Neural cell (in vitro differentiated cells): Measurements from ENCODE around the gene PLEKHA1. TPM values are rescaled to one million over a fixed set of nuclear protein-coding genes. Genes with fewer than 3 reads are reported as not detected.

ENCODE experiments used
- H2AFZ ChIP-seq: fragments of 200-600, 300-800 bp; sonication (generic), shearing (Covaris generic); 2 replicates; pipeline ENCODE4 v1.6.0; 2014; ENCODE audit warnings: low read depth, mild to moderate bottlenecking, antibody characterized with exemption, low read length, moderate library complexity
- H3F3A ChIP-seq: fragments of 200-600 bp; shearing (Covaris generic); 2 replicates; pipeline ENCODE4 v1.6.1; 2016; ENCODE audit warnings: mild to moderate bottlenecking, moderate library complexity, mixed read lengths, antibody characterized with exemption, low read length; ENCODE audit not compliant: insufficient read depth, poor library complexity, severe bottlenecking
- H3K27ac ChIP-seq: fragments of 200-600, 300-800 bp; sonication (generic), shearing (Covaris generic); 2 replicates; pipeline ENCODE4 v1.5.1; 2014; ENCODE audit warnings: mild to moderate bottlenecking, low read length, moderate library complexity
- H3K27me3 ChIP-seq: fragments of 300-800, 200-600 bp; sonication (generic), shearing (Covaris generic); 2 replicates; pipeline ENCODE4 v1.6.0; 2014; ENCODE audit warnings: mild to moderate bottlenecking, low read depth, low read length, moderate library complexity; ENCODE audit not compliant: insufficient read depth
- H3K36me3 ChIP-seq: fragments of 300-800, 200-600 bp; sonication (generic), shearing (Covaris generic); 2 replicates; pipeline ENCODE4 v1.5.1; 2014; ENCODE audit warnings: mild to moderate bottlenecking, antibody characterized with exemption, low read length, moderate library complexity; ENCODE audit not compliant: insufficient read depth
- H3K4me2 ChIP-seq: fragments of 300-800, 200-600 bp; sonication (generic), shearing (Covaris generic); 2 replicates; pipeline ENCODE4 v1.6.0; 2014; ENCODE audit warnings: mild to moderate bottlenecking, low read length
- H3K4me3 ChIP-seq: fragments of 300-800, 200-600 bp; sonication (generic), shearing (Covaris generic); 2 replicates; pipeline ENCODE4 v1.5.1; 2014; ENCODE audit warnings: mild to moderate bottlenecking, low read length, moderate library complexity
- H3K79me2 ChIP-seq: fragments of 200-600 bp; shearing (Covaris generic); replicated peaks from 2 replicates; pipeline ENCODE4 v1.6.0; 2014; ENCODE audit warnings: mild to moderate bottlenecking, low read length, moderate library complexity; ENCODE audit not compliant: insufficient read depth
- H3K9ac ChIP-seq: fragments of 300-800, 200-600 bp; sonication (generic), shearing (Covaris generic); 2 replicates; pipeline ENCODE4 v1.6.1; 2016; ENCODE audit warnings: mild to moderate bottlenecking, low read length, mixed read lengths
- H3K9me2 ChIP-seq: fragments of 200-600 bp; shearing (Covaris generic); 2 replicates; pipeline ENCODE4 v1.6.1; 2016; ENCODE audit warnings: mild to moderate bottlenecking, low read length, mixed read lengths; ENCODE audit not compliant: insufficient read depth
- H3K9me3 ChIP-seq: fragments of 200-600, 300-800 bp; sonication (generic), shearing (Covaris generic); 2 replicates; pipeline ENCODE4 v1.6.1; 2016; ENCODE audit warnings: mild to moderate bottlenecking, mixed run types, low read length, moderate library complexity, mixed read lengths
- H4K20me1 ChIP-seq: fragments of 200-600 bp; shearing (Covaris generic); 2 replicates; pipeline ENCODE4 v1.6.1; 2016; ENCODE audit warnings: mild to moderate bottlenecking, mixed run types; ENCODE audit not compliant: insufficient read depth
- EP300 ChIP-seq: fragments of 450-650 bp; conservative IDR thresholded peaks from 2 replicates; pipeline ENCODE4 v1.6.1; 2014; ENCODE audit warnings: antibody characterized with exemption, mild to moderate bottlenecking, moderate library complexity; ENCODE audit not compliant: poor library complexity, severe bottlenecking
- EZH2 ChIP-seq: fragments of 200-600, 300-800 bp; shearing (Covaris generic), sonication (generic); IDR thresholded peaks from 2 replicates; pipeline ENCODE4 v1.6.1; 2014; ENCODE audit warnings: antibody characterized with exemption, low read length, borderline replicate concordance, mild to moderate bottlenecking; ENCODE audit not compliant: insufficient read depth, poor library complexity, severe bottlenecking
- MXI1 ChIP-seq: fragments of 450-650 bp; conservative IDR thresholded peaks from 2 replicates; pipeline ENCODE4 v1.6.1; 2014; ENCODE audit warnings: antibody characterized with exemption, mild to moderate bottlenecking; ENCODE audit not compliant: poor library complexity, severe bottlenecking
- POLR2AphosphoS5 ChIP-seq: IDR thresholded peaks from 2 replicates; pipeline ENCODE4 v1.6.1; 2012
- RAD21 ChIP-seq: fragments of 450-650 bp; conservative IDR thresholded peaks from 2 replicates; pipeline ENCODE4 v1.6.1; 2014; ENCODE audit warnings: antibody characterized with exemption, mild to moderate bottlenecking, moderate library complexity
- SMC3 ChIP-seq: fragments of 450-650 bp; conservative IDR thresholded peaks from 2 replicates; pipeline ENCODE4 v1.6.1; 2014; ENCODE audit warnings: antibody characterized with exemption, mild to moderate bottlenecking, moderate library complexity; ENCODE audit not compliant: poor library complexity
- TAF1 ChIP-seq: IDR thresholded peaks from 2 replicates; pipeline ENCODE4 v1.6.1; 2012; ENCODE audit warnings: low read depth
- polyA plus RNA-seq: library from polyadenylated mRNA; depleted of rRNA; stranded (reverse); fragments of >200 nt; gene quantifications from 2 replicates; pipeline ENCODE4 v1.2.3, GENCODE V29; 2014
- TF ChIP-seq, protein P1 (sequence below): fragments of 450-650 bp; IDR thresholded peaks from 2 replicates; pipeline ENCODE4 v1.5.1; 2014; ENCODE audit warnings: antibody characterized with exemption, mild to moderate bottlenecking, moderate library complexity; ENCODE audit not compliant: poor library complexity, severe bottlenecking
- TF ChIP-seq, protein P2 (sequence below): IDR thresholded peaks from 2 replicates; pipeline ENCODE4 v1.6.1; 2012; ENCODE audit warnings: borderline replicate concordance

PLEKHA1 gene
- polyA plus RNA-seq, 1 donor from 2014 or later: 91.9 TPM

DNA sequence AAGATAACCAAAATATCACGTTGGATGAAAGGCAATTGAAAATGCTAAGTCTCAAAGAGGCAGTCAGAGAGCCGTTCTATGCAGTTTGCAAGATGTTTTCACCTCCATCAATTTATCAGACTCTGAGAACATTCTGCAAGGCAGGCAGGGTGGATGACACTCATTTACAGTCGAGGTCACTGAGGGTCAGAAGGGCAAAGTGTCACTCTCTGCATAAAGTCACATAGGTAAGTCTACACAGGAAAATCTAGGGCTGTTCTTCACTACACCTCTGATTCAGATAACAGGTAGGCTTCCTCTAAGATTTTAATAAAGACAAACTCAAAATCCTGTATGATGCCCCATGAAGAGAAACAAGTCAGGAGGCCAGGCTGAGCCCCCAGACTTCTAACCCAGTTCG is 1.4 kb upstream of the PLEKHA1 start:
- Histone ChIP-seq H3K4me3 (no peak overlapping the region), H2AFZ (no peak overlapping the region), H3K79me2 (peaks cover 13% of the 10 kb centered on the region), H3K9ac (no peak overlapping the region), H3K9me3 (no peaks in the 10 kb centered on the region), H4K20me1 (no peaks in the 10 kb centered on the region), H3K9me2 (no peaks in the 10 kb centered on the region), H3K27me3 (no peaks in the 10 kb centered on the region), H3K27ac (no peak overlapping the region), H3K4me2 (no peak overlapping the region), H3F3A (no peaks in the 10 kb centered on the region), H3K36me3 (no peaks in the 10 kb centered on the region)
- TF ChIP-seq TAF1: no peak
- no peak for TF ChIP-seq MXI1
- TF ChIP-seq, protein P1, sequence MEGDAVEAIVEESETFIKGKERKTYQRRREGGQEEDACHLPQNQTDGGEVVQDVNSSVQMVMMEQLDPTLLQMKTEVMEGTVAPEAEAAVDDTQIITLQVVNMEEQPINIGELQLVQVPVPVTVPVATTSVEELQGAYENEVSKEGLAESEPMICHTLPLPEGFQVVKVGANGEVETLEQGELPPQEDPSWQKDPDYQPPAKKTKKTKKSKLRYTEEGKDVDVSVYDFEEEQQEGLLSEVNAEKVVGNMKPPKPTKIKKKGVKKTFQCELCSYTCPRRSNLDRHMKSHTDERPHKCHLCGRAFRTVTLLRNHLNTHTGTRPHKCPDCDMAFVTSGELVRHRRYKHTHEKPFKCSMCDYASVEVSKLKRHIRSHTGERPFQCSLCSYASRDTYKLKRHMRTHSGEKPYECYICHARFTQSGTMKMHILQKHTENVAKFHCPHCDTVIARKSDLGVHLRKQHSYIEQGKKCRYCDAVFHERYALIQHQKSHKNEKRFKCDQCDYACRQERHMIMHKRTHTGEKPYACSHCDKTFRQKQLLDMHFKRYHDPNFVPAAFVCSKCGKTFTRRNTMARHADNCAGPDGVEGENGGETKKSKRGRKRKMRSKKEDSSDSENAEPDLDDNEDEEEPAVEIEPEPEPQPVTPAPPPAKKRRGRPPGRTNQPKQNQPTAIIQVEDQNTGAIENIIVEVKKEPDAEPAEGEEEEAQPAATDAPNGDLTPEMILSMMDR: no peak

DNA sequence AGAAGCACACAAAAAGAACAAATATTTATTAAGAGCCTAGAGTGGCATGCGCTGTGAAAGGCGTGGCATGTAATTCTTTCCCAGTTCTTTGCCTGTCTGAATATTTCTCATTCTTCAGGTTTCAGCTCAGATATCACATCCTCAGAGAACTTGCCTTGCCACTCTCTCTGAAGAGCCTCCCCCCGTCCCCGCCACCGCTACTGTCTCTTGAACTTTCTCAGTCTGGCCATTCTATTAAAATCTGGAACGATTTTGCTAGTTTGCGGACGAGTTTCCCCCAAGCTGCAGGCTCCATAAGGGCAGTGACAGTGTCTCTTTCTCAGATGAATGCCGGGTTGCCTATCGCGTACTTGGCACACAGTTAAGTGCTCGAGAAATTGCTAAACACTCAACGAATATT is 787 bp upstream of the PLEKHA1 start:
- H2AFZ ChIP-seq: peak overlapping the region; percentile 62
- H3K9ac ChIP-seq: peak overlapping the region; percentile 61
- no peaks in the 10 kb centered on the region for H3K9me2 ChIP-seq
- no peaks in the 10 kb centered on the region for H3K9me3 ChIP-seq
- peak overlapping the region; percentile 52 for H3K27ac ChIP-seq
- no peaks in the 10 kb centered on the region for H3K27me3 ChIP-seq
- peaks cover 13% of the 10 kb centered on the region for H3K79me2 ChIP-seq
- no peaks in the 10 kb centered on the region for H3F3A ChIP-seq
- TF ChIP-seq MXI1: no peak
- TF ChIP-seq, protein P1: no peak
- TF ChIP-seq RAD21: no peak
- TF ChIP-seq EP300: no peak
- TF ChIP-seq, protein P2, sequence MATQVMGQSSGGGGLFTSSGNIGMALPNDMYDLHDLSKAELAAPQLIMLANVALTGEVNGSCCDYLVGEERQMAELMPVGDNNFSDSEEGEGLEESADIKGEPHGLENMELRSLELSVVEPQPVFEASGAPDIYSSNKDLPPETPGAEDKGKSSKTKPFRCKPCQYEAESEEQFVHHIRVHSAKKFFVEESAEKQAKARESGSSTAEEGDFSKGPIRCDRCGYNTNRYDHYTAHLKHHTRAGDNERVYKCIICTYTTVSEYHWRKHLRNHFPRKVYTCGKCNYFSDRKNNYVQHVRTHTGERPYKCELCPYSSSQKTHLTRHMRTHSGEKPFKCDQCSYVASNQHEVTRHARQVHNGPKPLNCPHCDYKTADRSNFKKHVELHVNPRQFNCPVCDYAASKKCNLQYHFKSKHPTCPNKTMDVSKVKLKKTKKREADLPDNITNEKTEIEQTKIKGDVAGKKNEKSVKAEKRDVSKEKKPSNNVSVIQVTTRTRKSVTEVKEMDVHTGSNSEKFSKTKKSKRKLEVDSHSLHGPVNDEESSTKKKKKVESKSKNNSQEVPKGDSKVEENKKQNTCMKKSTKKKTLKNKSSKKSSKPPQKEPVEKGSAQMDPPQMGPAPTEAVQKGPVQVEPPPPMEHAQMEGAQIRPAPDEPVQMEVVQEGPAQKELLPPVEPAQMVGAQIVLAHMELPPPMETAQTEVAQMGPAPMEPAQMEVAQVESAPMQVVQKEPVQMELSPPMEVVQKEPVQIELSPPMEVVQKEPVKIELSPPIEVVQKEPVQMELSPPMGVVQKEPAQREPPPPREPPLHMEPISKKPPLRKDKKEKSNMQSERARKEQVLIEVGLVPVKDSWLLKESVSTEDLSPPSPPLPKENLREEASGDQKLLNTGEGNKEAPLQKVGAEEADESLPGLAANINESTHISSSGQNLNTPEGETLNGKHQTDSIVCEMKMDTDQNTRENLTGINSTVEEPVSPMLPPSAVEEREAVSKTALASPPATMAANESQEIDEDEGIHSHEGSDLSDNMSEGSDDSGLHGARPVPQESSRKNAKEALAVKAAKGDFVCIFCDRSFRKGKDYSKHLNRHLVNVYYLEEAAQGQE: no peak
- no peak for TF ChIP-seq TAF1
- TF ChIP-seq EZH2: no peak
- no peak for TF ChIP-seq POLR2AphosphoS5
- no peak for TF ChIP-seq SMC3
- H3K36me3 ChIP-seq: no peaks in the 10 kb centered on the region
- peak overlapping the region; percentile 92 for H3K4me2 ChIP-seq
- no peaks in the 10 kb centered on the region for H4K20me1 ChIP-seq
- H3K4me3 ChIP-seq: peak overlapping the region; percentile 85
